ENCODE results near the gene PTPRT.

GRCh38 chr20:42742926-42743325 is 446.8 kb downstream of the PTPRT start:
- TF ChIP-seq POLR2AphosphoS5 (IDR thresholded peaks at IDR 0.05) (no peak), CTCF (IDR thresholded peaks at IDR 0.05) (no peak), EP300 (IDR thresholded peaks at IDR 0.05) (no peak)

All from gastroesophageal sphincter (tissue), 3 donors.